HG03045 (cell line): ENCODE measurements around the gene OSTF1.

ENCODE experiments used
- ATAC-seq: cut with Tn5 transposase; IDR thresholded peaks from one replicate; pipeline ENCODE4 v1.9.1; 2021; ENCODE audit warnings: mild to moderate bottlenecking, moderate library complexity; ENCODE audit not compliant: unreplicated experiment

Gene OSTF1, protein sequence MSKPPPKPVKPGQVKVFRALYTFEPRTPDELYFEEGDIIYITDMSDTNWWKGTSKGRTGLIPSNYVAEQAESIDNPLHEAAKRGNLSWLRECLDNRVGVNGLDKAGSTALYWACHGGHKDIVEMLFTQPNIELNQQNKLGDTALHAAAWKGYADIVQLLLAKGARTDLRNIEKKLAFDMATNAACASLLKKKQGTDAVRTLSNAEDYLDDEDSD

GRCh38 chr9:75087824-75088645 is at the start of gene OSTF1, which contains the start of gene NMRK1:
OSTF1 (plus strand) TSS chr9:75088514; CDS start chr9:75088693, 179 bp downstream.
NMRK1 (minus strand) TSS chr9:75088155; CDS start chr9:75083115, 5,040 bp downstream.
- ATAC-seq, result peak; percentile 92

GRCh38 chr9:75039009-75039408 is 49.3 kb upstream of the OSTF1 start:
- no peak for ATAC-seq

- no peak for ATAC-seq
Observed at GRCh38 chr9:75039801-75040200, 48.5 kb upstream of the OSTF1 start.

DNA sequence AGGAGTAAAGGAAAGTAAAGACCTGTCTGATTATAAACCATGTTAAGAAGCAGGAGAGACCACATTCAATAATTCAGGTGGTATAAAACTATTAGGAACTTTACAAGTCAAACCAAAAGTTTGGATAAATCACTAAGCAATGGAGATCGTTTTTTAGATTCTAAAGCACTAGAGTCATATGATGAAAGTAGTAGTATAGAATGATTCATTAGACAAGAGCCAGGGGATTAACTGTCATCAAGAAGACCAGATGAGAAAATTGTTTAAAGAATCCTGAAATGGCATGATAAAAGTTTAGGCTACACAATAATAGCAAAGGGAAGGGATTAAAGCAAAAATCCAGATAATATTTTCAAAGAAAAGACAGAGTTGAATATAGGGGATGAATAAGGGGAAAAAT is 47.3 kb upstream of the OSTF1 start:
- no peak for ATAC-seq

GRCh38 chr9:75046725-75047345 is 41.5 kb upstream of the OSTF1 start:
- ATAC-seq, result no peak

GRCh38 chr9:75047506-75047905 is 40.8 kb upstream of the OSTF1 start:
- ATAC-seq, result no peak

DNA sequence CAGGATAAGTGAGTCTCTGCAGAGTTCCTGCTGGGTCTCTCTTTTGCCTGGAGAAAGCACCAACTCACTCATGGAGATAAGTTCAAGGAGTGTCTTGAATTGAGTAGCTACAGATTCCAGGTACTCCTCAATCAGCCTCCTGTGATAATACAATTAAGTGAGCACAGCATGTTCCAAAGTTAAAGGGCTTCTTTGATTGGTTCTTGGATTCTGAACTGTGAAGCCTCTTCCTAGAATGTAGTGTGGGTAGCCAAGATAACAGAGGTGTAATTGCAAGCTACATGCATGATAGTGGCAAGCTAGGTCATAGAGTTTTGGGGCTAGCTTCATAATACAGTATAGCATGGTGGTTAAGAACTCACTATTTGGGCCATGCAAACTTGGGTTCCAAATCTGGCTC is 37.0 kb upstream of the OSTF1 start:
- ATAC-seq, result no peak

DNA sequence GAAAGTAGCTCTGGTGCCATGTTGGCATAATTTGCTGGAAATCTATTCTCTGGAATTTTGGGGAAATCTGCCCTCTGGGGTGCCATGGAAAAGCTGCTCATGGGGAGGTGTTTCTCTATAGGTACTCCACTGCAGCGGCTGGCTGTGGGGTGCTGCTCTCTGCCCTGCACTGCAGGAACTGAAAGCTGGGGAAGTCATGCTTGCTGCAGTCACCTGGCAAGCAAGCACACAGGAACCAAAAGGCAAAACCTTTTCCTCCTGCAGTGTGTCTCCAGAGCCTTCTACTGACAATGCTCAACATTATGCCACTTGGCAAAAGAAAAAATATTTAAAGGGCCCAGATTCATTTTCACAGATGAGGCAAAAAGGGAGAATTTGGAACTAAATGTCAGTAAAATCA is 34.4 kb upstream of the OSTF1 start:
- no peak for ATAC-seq

DNA sequence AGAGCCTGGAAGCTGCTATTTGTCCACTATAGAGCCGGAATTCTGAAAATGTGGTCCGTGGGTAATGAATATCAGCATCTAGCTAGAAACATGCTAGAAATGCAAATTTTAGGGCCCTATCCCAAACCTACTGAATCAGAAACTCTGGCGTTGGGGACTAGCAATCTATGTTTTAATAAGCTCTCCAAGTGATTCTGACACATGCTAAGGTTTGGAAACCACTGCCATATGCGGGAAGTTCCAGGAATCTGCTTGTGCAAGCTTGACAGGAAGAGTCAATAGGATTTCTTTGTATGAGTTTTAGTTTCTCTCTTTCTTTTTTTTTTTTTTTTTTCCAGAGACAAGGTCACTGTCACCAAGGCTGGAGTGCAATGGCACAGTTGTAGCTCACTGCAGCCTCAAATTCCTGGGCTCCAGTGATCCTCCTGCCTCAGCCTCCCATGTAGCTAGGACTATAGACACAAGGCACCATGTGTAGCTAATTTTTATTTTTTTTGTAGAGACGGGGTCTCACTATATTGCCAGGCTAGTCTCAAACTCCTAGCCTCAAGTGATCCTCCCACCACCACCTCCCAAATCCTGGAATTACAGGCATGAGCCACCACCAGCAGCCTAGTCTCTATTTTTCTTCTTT is 33.8 kb upstream of the OSTF1 start:
- ATAC-seq, result no peak

DNA sequence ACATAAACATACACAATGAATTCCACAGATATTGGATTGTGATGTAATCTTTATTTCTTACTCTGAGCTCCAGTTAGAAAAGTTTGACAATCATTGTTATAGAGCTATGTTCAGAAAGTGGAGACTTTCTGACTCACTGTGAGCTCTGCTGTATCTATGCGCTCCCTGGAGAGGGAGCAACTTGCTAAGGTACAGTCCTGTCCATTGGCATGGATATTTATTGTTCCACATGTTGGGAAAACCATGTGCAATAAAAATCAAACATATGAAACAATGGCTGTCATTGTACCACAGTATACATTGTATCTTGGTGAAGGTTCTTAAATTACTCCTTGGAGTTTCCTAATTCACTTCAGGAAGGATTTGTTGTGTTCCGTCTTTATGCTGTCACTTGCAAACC is 27.1 kb upstream of the OSTF1 start:
- ATAC-seq, result no peak

- no peak for ATAC-seq
Observed at GRCh38 chr9:75063556-75064305, 24.6 kb upstream of the OSTF1 start.

- no peak for ATAC-seq
Observed at GRCh38 chr9:75064307-75065025, 23.8 kb upstream of the OSTF1 start.

GRCh38 chr9:75065510-75065909 is 22.8 kb upstream of the OSTF1 start:
- no peak for ATAC-seq

- no peak for ATAC-seq
Observed at GRCh38 chr9:75067894-75068293, 20.4 kb upstream of the OSTF1 start.

GRCh38 chr9:75069171-75069570 is 19.1 kb upstream of the OSTF1 start:
- no peak for ATAC-seq

DNA sequence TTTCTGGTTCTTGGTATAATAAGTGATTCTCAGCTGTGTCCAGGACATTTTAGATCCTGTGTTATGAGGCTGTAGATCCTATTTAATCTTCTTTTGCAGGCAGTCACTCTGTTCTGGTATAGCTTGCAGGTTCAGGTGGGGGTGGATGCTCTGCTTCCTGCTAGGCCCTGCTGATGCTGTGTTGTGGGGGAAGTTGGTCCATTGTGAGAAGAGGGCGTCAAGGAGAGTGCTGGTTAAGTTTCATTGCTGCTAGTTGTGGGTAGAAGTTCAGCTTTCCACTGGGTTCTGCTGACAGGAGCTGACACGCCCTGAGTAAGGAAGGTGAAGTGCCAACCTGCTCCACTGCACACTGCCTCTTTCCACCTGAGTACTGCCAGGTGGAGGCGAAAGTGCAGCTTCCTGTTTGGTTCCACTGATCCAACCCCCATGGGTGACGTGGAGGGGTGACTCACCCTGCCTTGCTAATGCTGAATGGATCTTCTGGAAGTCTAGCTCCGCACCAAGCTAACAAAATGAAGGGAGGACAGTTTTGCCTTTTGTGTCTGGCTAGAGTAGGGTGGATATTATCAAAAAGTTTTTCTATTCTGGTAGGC is 16.7 kb upstream of the OSTF1 start:
- no peak for ATAC-seq

DNA sequence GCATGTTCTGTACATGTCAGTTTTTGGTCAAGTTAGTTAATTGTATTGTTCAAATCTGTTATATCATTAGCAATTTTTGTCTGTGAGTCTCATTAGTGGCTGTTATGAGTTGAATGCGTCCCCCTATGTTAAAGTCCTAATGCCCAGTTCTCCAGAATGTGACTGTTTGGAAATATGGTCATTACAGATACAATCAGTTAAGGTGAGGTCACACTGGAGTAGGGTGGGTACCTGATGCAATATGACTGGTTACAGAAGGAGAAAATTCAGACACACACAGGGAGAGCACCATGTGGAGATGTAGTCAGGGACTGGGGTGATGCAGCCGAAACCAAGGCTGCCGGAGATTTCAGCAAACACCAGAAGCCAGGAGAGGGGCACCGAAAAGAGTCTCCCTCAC is 15.4 kb upstream of the OSTF1 start:
- no peak for ATAC-seq

DNA sequence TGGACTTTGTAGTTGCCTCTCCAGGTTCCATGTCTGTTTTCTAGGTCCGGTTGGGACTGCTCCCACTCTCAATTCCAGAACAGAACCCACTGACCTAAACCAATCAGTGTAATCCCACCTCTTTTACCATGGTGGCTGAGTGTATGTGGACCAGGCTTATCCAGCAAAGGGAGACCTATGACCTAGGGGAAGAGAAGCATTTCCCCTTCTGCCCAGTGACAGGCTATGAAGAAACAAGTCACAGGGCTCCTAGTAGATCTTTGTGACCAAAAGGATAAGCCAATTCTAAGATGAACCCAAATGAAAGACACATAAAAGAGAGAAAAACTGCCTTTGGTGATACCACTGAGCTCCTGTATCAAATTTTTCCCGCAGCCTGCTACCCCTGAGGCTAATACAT is 6.7 kb upstream of the OSTF1 start:
- ATAC-seq, result no peak

DNA sequence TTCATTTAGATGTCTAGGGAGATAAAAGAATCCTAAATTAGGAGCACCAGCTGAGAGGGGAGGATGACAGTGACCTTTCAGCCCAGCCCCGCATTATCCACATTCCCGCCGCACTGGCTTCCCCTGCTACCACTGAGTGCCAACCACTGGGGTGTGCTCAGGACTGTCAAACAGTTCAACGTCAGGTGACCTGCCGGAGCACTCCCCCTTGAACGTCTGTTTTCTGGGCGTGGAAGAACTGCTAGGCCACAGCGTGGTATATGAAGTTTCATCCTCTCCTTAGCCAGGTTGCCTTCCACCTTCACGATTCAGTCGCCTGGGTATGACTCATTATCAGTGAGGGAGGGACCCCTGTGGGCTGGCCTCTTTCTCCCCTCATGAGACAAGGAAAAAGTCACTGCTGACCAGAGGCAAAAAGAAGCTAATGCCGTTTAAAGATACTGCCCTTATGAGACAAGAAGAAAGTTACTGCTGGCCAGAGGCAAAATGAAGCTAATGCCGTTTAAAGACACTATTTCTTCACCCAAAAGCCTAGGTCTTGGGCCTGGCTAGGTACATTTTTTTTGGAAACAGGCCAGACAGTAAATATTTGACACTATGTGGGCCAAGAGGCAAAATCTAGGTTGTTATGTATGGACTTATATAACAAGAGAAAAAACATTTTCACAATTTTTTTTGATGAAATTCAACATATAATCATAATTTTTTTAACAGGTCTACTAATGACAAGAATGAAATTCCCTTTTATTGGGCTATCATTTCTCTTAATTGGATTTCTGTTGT is 4.9 kb upstream of the OSTF1 start:
- ATAC-seq, result no peak
